Glutamatergic neuron (in vitro differentiated cells): Measurements from ENCODE around the gene RAET1G. TPM values are rescaled to one million over a fixed set of nuclear protein-coding genes. Genes with fewer than 3 reads are reported as not detected.

Experiments
- DNase-seq: peaks from one replicate; pipeline ENCODE4 v3.0.0; 2022
- H3K27ac Mint-ChIP-seq: one replicate; pipeline ENCODE4 v1.8.0; 2020; ENCODE audit warnings: mild to moderate bottlenecking, mixed read lengths, inconsistent platforms; ENCODE audit not compliant: unreplicated experiment
- H3K27me3 Mint-ChIP-seq: one replicate; pipeline ENCODE4 v1.8.0; 2020; ENCODE audit warnings: mild to moderate bottlenecking, moderate library complexity, mixed read lengths, inconsistent platforms; ENCODE audit not compliant: unreplicated experiment
- H3K36me3 Mint-ChIP-seq: one replicate; pipeline ENCODE4 v1.8.0; 2020; ENCODE audit warnings: mild to moderate bottlenecking, mixed read lengths, inconsistent platforms; ENCODE audit not compliant: unreplicated experiment
- H3K4me1 Mint-ChIP-seq: one replicate; pipeline ENCODE4 v1.8.0; 2020; ENCODE audit warnings: mild to moderate bottlenecking, low read depth, mixed read lengths, inconsistent platforms; ENCODE audit not compliant: unreplicated experiment
- H3K4me3 Mint-ChIP-seq: one replicate; pipeline ENCODE4 v1.8.0; 2020; ENCODE audit warnings: mild to moderate bottlenecking, mixed read lengths, inconsistent platforms; ENCODE audit not compliant: unreplicated experiment
- H3K9me3 Mint-ChIP-seq: one replicate; pipeline ENCODE4 v1.8.0; 2020; ENCODE audit warnings: mild to moderate bottlenecking, moderate library complexity, mixed read lengths, inconsistent platforms; ENCODE audit not compliant: unreplicated experiment
- CTCF ChIP-seq: fragments of 200-600 bp; sonication (generic); IDR thresholded peaks from one replicate; pipeline ENCODE4 v1.5.0; 2021; ENCODE audit not compliant: partially characterized antibody, unreplicated experiment
- total RNA-seq: library from RNA; stranded (reverse); fragmentation: NEBNext Ultra II Directional; extraction: Animal tissue kit (Norgen Biotek cat#: 25700); gene quantifications from one replicate; pipeline ENCODE4 v1.2.1, GENCODE V29; 2021; ENCODE audit not compliant: unreplicated experiment

Gene RAET1G
- total RNA-seq, 1 donor from 2014 or later = not detected

GRCh38 chr6:149881066-149881766 lies 41.7 kb downstream of the RAET1G start:
- Mint-ChIP-seq H3K36me3 (no peaks in the 10 kb centered on the region), H3K4me1 (no peaks in the 10 kb centered on the region), H3K27me3 (peaks cover 4% of the 10 kb centered on the region), H3K4me3 (no peak overlapping the region), H3K27ac (no peak overlapping the region), H3K9me3 (peaks cover 2% of the 10 kb centered on the region)
- no peak for TF ChIP-seq CTCF
- DNase-seq = no peak

GRCh38 chr6:149877659-149878058 lies 45.3 kb downstream of the RAET1G start:
- peaks cover 2% of the 10 kb centered on the region for H3K9me3 Mint-ChIP-seq
- H3K4me1 Mint-ChIP-seq = no peaks in the 10 kb centered on the region
- no peak overlapping the region for H3K4me3 Mint-ChIP-seq
- DNase-seq = no peak
- H3K27ac Mint-ChIP-seq = no peak overlapping the region
- no peaks in the 10 kb centered on the region for H3K36me3 Mint-ChIP-seq
- no peak for TF ChIP-seq CTCF
- H3K27me3 Mint-ChIP-seq = peaks cover 1% of the 10 kb centered on the region

GRCh38 chr6:149876241-149876933 lies 46.5 kb downstream of the RAET1G start:
- Mint-ChIP-seq H3K27me3 (peaks cover 1% of the 10 kb centered on the region), H3K9me3 (peaks cover 2% of the 10 kb centered on the region), H3K36me3 (no peaks in the 10 kb centered on the region), H3K27ac (no peak overlapping the region), H3K4me1 (no peaks in the 10 kb centered on the region), H3K4me3 (no peak overlapping the region)
- no peak for DNase-seq
- TF ChIP-seq CTCF = no peak

GRCh38 chr6:149872233-149872632 lies 50.7 kb downstream of the RAET1G start:
- peaks cover 2% of the 10 kb centered on the region for H3K4me1 Mint-ChIP-seq
- no peaks in the 10 kb centered on the region for H3K36me3 Mint-ChIP-seq
- no peaks in the 10 kb centered on the region for H3K27me3 Mint-ChIP-seq
- no peak overlapping the region for H3K27ac Mint-ChIP-seq
- no peak for DNase-seq
- H3K9me3 Mint-ChIP-seq = no peaks in the 10 kb centered on the region
- H3K4me3 Mint-ChIP-seq = no peak overlapping the region
- no peak for TF ChIP-seq CTCF

GRCh38 chr6:149871182-149871581 lies 51.7 kb downstream of the RAET1G start:
- no peak for TF ChIP-seq CTCF
- no peak overlapping the region for H3K4me3 Mint-ChIP-seq
- H3K27me3 Mint-ChIP-seq = peaks cover 3% of the 10 kb centered on the region
- H3K27ac Mint-ChIP-seq = no peak overlapping the region
- peaks cover 2% of the 10 kb centered on the region for H3K4me1 Mint-ChIP-seq
- no peaks in the 10 kb centered on the region for H3K9me3 Mint-ChIP-seq
- DNase-seq = no peak
- no peaks in the 10 kb centered on the region for H3K36me3 Mint-ChIP-seq
